Gastroesophageal sphincter (tissue), 4 donors: ENCODE measurements around the gene FAM118A. TPM values are rescaled to one million over a fixed set of nuclear protein-coding genes. Genes with fewer than 3 reads are reported as not detected.

ENCODE experiments used
- ATAC-seq: fragments of 150-250 bp; one replicate; pipeline ENCODE4 v1.9.1; 2016; ENCODE audit warnings: mild to moderate bottlenecking, moderate library complexity
- H3K27ac ChIP-seq, 4 donors: fragments of 200-600 bp; sonication (generic) in 3 of 4; 1 replicate in 3 of 4; 2 replicates in 1 of 4; pipeline ENCODE4 v1.5.1; 2016 to 2019
- H3K27me3 ChIP-seq: fragments of 200-600 bp; sonication (generic); one replicate; pipeline ENCODE4 v1.5.1; 2019
- H3K36me3 ChIP-seq, 2 donors: fragments of 200-600 bp; sonication (generic); one replicate each; pipeline ENCODE4 v1.5.1; 2019; ENCODE audit warnings: control low read depth in 1 of 2
- H3K4me1 ChIP-seq, 3 donors: fragments of 200-600 bp; sonication (generic); 1 replicate in 2 of 3; 2 replicates in 1 of 3; pipeline ENCODE4 v1.5.1; 2016 to 2019; ENCODE audit warnings: control low read depth in 2 of 3
- H3K4me3 ChIP-seq, 2 donors: fragments of 200-600 bp; sonication (generic); one replicate each; pipeline ENCODE4 v1.5.1; 2019; ENCODE audit warnings: mild to moderate bottlenecking in 1 of 2, moderate library complexity in 1 of 2
- H3K9me3 ChIP-seq, 3 donors: fragments of 200-600 bp; sonication (generic); one replicate each; pipeline ENCODE4 v1.5.1; 2017 to 2019; ENCODE audit warnings: control low read depth in 2 of 3
- EP300 ChIP-seq: sonication (generic); formaldehyde crosslinking; IDR thresholded peaks from one replicate; pipeline ENCODE4 v1.6.1; 2017; ENCODE audit warnings: antibody characterized with exemption, mild to moderate bottlenecking
- POLR2A ChIP-seq, 2 donors: fragments of 450-650 bp; IDR thresholded peaks; one replicate each; pipeline ENCODE4 v1.6.1; 2017; ENCODE audit warnings: antibody characterized with exemption in 2 of 2, mild to moderate bottlenecking in 2 of 2, moderate library complexity in 1 of 2
- POLR2AphosphoS5 ChIP-seq: sonication (generic); formaldehyde crosslinking; IDR thresholded peaks from one replicate; pipeline ENCODE4 v1.6.1; 2017; ENCODE audit warnings: antibody characterized with exemption
- WGBS, 2 donors: methylation state at CpG; one replicate each; pipeline ENCODE4 v1.1.5; 2018; ENCODE audit warnings: low coverage in 1 of 2; 5-methylcytosine and 5-hydroxymethylcytosine counted together
- total RNA-seq, 4 donors: library from RNA; depleted of rRNA; stranded (reverse); fragments of >200 nt; gene quantifications; one replicate each; pipeline ENCODE4 v1.1.0, GENCODE V29; 2016
- TF ChIP-seq, protein P1 (sequence below), 4 experiments: fragments of 200-600 bp in 2 of 4; fragments of 450-650 bp in 2 of 4; sonication (generic) in 1 of 4; IDR thresholded peaks; one replicate each; pipeline ENCODE4 v1.5.1; 2017 to 2019; ENCODE audit warnings: antibody characterized with exemption in 4 of 4, mild to moderate bottlenecking in 2 of 4, moderate library complexity in 2 of 4

Gene FAM118A
- total RNA-seq, 4 donors from 2014 or later: 17.4 to 82.9 (median 29.6) TPM

DNA sequence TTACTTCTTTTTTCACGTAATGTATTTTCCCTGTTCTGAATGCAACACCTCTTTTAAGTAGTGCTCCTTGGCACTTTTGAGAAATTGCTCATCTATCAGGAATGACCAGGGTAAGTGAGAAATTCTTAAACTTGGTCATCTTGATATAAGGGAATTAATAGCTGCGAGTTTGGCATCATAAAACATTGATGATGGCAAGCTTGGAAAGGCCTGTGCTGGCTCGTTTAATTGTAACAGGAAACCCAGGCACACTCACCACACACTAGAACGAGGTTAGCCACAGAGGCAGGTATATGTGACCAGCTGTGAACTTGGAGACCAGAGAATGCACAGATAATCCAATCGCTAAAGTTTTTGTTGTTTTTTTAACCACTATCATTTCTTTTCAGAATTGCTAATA is 24.3 kb downstream of the FAM118A start:
- peaks cover 0 to 92% of the 10 kb centered on the region in 2 donors for H3K36me3 ChIP-seq
- ATAC-seq: no peak
- H3K4me1 ChIP-seq: peaks cover 0 to 37% (median 16%) of the 10 kb centered on the region in 3 donors
- H3K27me3 ChIP-seq: no peaks in the 10 kb centered on the region
- no peaks in the 10 kb centered on the region for H3K9me3 ChIP-seq
- H3K4me3 ChIP-seq: no peak overlapping the region
- 41 to 72% methylated on average over 3 to 5 of the region's 5 CpGs for WGBS, 2 donors
- TF ChIP-seq, protein P1, sequence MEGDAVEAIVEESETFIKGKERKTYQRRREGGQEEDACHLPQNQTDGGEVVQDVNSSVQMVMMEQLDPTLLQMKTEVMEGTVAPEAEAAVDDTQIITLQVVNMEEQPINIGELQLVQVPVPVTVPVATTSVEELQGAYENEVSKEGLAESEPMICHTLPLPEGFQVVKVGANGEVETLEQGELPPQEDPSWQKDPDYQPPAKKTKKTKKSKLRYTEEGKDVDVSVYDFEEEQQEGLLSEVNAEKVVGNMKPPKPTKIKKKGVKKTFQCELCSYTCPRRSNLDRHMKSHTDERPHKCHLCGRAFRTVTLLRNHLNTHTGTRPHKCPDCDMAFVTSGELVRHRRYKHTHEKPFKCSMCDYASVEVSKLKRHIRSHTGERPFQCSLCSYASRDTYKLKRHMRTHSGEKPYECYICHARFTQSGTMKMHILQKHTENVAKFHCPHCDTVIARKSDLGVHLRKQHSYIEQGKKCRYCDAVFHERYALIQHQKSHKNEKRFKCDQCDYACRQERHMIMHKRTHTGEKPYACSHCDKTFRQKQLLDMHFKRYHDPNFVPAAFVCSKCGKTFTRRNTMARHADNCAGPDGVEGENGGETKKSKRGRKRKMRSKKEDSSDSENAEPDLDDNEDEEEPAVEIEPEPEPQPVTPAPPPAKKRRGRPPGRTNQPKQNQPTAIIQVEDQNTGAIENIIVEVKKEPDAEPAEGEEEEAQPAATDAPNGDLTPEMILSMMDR (IDR thresholded peaks at IDR 0.05): no peak
- no peak for TF ChIP-seq EP300
- no peak for TF ChIP-seq POLR2AphosphoS5
- no peak for TF ChIP-seq POLR2A (IDR thresholded peaks at IDR 0.05)
- H3K27ac ChIP-seq: no peak overlapping the region

DNA sequence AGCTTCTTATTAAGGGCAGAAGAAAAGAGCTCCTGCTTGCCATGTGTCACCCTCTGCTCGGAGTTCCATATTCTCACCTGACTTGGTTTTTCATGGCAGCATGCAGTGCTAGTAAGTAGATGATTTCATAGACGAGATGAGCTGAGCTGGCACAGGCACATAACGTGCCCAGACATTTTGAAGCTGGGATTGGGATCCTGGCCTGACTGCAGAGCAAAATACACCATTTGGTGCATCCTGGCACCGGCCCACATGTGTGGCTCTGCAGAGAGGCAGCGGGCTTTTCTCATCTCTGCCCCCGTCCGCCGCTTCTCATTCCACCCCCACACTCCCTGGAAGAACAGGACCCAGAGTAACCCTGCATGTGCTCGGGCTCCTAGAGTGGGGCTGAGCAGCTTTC is 24.8 kb downstream of the FAM118A start:
- TF ChIP-seq POLR2A (IDR thresholded peaks at IDR 0.05) (no peak), POLR2AphosphoS5 (no peak), EP300 (no peak)
- TF ChIP-seq, protein P1 (IDR thresholded peaks at IDR 0.05): no peak
- ATAC-seq: no peak
- Histone ChIP-seq H3K4me1 (peaks cover 0 to 33% (median 12%) of the 10 kb centered on the region in 3 donors), H3K36me3 (peaks cover 0 to 92% of the 10 kb centered on the region in 2 donors), H3K4me3 (no peak overlapping the region), H3K27ac (no peak overlapping the region), H3K27me3 (no peaks in the 10 kb centered on the region), H3K9me3 (no peaks in the 10 kb centered on the region)
- WGBS, 2 donors: 65 to 72% methylated on average over 5 to 8 of the region's 9 CpGs

DNA sequence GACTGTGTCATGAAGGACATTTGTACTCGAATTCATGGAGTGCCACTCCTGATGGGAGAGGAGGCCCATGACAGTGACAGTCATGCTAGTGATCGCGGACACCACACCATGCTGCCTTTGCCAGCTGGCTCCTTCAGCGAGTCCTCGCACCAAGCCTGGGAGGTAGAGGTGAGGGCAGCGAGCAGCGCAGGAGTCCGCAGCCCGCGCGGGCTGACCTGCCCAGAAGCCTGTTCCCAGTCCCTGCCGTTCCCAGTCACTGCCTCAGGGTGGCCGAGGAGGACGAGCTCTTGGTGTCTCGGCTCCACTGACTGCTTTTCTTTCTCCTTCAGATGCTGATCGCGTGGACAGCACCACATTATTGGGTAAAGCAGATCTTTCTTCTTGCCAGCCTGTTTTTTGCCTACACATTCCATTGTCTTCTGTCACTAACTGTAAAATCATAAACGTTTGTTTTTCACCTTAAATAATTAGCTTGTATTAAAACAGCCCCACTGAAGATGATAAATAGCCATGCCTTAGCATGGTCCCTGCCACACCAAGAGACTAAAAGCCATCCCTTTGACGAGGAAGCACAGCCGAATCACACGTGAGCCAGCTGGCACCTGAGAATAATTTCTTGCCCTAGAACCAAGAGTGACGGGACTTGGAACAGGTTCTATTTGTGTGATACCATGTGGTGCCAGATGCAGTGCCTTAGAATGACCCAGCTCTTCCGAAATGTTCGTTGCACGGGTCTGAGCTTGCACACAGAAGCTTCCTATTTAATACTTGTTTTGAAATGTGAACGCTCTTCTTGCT is 25.5 kb downstream of the FAM118A start:
- ATAC-seq: no peak
- H3K27me3 ChIP-seq: no peaks in the 10 kb centered on the region
- no peaks in the 10 kb centered on the region for H3K9me3 ChIP-seq
- no peak overlapping the region for H3K27ac ChIP-seq
- H3K4me3 ChIP-seq: no peak overlapping the region
- peaks cover 0 to 96% of the 10 kb centered on the region in 2 donors for H3K36me3 ChIP-seq
- 57 to 79% methylated on average over 15 to 22 of the region's 26 CpGs for WGBS, 2 donors
- TF ChIP-seq EP300 (no peak), POLR2A (IDR thresholded peaks at IDR 0.05) (no peak), POLR2AphosphoS5 (no peak)
- TF ChIP-seq, protein P1 (IDR thresholded peaks at IDR 0.05): no peak
- peaks cover 0 to 30% (median 10%) of the 10 kb centered on the region in 3 donors for H3K4me1 ChIP-seq

DNA sequence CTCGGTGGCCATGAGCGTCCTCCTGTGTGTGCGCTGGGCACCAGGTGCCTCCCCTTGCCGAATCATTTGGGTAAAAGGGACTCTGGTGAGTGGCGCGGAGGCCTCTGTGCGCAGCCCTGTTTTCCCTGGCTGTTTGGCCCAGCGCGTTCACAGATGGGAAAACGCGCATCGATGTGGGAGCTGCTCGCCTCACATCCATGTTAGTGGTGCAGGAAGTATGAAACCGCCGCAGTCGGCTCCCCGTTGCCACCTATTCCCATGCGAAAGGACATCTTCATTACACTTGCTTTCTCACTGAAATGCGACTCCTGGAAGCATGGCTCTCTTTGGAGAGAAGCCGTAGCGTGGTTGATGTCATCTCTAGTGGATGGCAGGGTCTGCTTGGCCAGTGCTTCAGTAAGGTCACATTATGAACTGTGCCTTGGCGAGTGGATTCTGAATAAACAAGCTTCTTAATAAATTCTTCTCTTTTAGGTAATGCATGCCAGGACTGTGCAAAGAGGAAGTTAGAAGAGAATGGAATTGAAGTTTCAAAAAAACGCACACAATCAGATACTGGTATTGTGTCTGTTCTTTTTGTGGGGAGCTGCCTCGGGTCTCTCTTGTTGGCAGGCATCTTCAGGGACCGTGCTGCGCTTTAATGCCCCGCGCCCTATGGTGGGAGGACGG is 26.3 kb downstream of the FAM118A start:
- Histone ChIP-seq H3K4me1 (peaks cover 0 to 30% (median 10%) of the 10 kb centered on the region in 3 donors), H3K9me3 (no peaks in the 10 kb centered on the region), H3K27me3 (no peaks in the 10 kb centered on the region), H3K36me3 (peaks cover 0 to 96% of the 10 kb centered on the region in 2 donors), H3K4me3 (no peak overlapping the region), H3K27ac (peak overlapping the region in 3 of 4 donors; percentile 66 to 74 (median 72))
- no peak for TF ChIP-seq EP300
- TF ChIP-seq POLR2A (IDR thresholded peaks at IDR 0.05): no peak
- TF ChIP-seq POLR2AphosphoS5: no peak
- TF ChIP-seq, protein P1 (IDR thresholded peaks at IDR 0.05): no peak
- 82 to 90% methylated on average over 11 to 17 of the region's 29 CpGs for WGBS, 2 donors
- ATAC-seq: no peak
